ENCODE results near the gene HHATL. TPM values are rescaled to one million over a fixed set of nuclear protein-coding genes. Genes with fewer than 3 reads are reported as not detected.

Gene HHATL
- total RNA-seq, 1 experiment from 2014 or later, result 0.92 TPM

DNA sequence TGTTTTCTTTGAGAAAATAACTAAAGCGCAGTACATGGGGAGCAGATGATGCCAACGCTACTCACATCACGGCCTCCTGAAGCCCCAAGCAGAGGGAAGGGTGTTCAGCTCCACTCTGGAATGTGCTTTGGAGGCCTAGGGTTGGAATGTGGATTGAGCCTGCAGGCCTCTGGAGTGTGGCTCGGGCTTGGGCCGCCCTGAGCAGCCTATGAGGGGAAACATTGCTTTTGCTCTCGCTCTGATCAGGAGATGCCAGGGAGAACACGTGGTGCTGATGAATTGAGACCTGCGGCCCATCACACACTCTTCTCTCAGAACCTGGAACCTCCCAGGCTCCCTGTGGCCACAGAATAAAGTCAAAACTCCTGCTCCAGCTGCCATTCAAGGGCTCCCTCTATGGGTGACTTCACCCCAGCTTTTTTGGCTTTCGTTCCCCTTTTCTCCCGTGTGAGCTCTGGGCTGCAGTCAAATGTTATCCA, 47.2 kb upstream of the HHATL start:
- ATAC-seq, result peak; percentile 87
- CTCF ChIA-PET, result interaction anchor here (0.6 to 2.2 kb wide), 43 partner anchors 8 to 520 kb away, joined by 3 to 32 read pairs (median 5); partner anchors contain the start of genes HHATL, NKTR, SEC22C and SS18L2
- TF ChIP-seq, protein P1, sequence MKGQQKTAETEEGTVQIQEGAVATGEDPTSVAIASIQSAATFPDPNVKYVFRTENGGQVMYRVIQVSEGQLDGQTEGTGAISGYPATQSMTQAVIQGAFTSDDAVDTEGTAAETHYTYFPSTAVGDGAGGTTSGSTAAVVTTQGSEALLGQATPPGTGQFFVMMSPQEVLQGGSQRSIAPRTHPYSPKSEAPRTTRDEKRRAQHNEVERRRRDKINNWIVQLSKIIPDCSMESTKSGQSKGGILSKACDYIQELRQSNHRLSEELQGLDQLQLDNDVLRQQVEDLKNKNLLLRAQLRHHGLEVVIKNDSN (CRISPR knock-in tag; IDR thresholded peaks at IDR 0.05), result 0 out of 2 replicates have a peak, but pooled peaks have one; percentile 33
- TF ChIP-seq, protein P2, sequence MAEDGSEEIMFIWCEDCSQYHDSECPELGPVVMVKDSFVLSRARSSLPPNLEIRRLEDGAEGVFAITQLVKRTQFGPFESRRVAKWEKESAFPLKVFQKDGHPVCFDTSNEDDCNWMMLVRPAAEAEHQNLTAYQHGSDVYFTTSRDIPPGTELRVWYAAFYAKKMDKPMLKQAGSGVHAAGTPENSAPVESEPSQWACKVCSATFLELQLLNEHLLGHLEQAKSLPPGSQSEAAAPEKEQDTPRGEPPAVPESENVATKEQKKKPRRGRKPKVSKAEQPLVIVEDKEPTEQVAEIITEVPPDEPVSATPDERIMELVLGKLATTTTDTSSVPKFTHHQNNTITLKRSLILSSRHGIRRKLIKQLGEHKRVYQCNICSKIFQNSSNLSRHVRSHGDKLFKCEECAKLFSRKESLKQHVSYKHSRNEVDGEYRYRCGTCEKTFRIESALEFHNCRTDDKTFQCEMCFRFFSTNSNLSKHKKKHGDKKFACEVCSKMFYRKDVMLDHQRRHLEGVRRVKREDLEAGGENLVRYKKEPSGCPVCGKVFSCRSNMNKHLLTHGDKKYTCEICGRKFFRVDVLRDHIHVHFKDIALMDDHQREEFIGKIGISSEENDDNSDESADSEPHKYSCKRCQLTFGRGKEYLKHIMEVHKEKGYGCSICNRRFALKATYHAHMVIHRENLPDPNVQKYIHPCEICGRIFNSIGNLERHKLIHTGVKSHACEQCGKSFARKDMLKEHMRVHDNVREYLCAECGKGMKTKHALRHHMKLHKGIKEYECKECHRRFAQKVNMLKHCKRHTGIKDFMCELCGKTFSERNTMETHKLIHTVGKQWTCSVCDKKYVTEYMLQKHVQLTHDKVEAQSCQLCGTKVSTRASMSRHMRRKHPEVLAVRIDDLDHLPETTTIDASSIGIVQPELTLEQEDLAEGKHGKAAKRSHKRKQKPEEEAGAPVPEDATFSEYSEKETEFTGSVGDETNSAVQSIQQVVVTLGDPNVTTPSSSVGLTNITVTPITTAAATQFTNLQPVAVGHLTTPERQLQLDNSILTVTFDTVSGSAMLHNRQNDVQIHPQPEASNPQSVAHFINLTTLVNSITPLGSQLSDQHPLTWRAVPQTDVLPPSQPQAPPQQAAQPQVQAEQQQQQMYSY (CRISPR knock-in tag; IDR thresholded peaks at IDR 0.05), result no peak
- TF ChIP-seq TEAD4 (CRISPR knock-in tag; IDR thresholded peaks at IDR 0.05), result no peak
- TF ChIP-seq ZNF396 (CRISPR knock-in tag; IDR thresholded peaks at IDR 0.05; ENCODE audit: borderline replicate concordance), result no peak
- TF ChIP-seq, protein P3, sequence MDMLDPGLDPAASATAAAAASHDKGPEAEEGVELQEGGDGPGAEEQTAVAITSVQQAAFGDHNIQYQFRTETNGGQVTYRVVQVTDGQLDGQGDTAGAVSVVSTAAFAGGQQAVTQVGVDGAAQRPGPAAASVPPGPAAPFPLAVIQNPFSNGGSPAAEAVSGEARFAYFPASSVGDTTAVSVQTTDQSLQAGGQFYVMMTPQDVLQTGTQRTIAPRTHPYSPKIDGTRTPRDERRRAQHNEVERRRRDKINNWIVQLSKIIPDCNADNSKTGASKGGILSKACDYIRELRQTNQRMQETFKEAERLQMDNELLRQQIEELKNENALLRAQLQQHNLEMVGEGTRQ (CRISPR knock-in tag; IDR thresholded peaks at IDR 0.05), result peak; percentile 46; the same call in 1 of the 2 replicates
- TF ChIP-seq, protein P4, sequence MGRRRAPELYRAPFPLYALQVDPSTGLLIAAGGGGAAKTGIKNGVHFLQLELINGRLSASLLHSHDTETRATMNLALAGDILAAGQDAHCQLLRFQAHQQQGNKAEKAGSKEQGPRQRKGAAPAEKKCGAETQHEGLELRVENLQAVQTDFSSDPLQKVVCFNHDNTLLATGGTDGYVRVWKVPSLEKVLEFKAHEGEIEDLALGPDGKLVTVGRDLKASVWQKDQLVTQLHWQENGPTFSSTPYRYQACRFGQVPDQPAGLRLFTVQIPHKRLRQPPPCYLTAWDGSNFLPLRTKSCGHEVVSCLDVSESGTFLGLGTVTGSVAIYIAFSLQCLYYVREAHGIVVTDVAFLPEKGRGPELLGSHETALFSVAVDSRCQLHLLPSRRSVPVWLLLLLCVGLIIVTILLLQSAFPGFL (CRISPR knock-in tag; IDR thresholded peaks at IDR 0.05; ENCODE audit: borderline replicate concordance), result no peak
- TF ChIP-seq, protein P5, sequence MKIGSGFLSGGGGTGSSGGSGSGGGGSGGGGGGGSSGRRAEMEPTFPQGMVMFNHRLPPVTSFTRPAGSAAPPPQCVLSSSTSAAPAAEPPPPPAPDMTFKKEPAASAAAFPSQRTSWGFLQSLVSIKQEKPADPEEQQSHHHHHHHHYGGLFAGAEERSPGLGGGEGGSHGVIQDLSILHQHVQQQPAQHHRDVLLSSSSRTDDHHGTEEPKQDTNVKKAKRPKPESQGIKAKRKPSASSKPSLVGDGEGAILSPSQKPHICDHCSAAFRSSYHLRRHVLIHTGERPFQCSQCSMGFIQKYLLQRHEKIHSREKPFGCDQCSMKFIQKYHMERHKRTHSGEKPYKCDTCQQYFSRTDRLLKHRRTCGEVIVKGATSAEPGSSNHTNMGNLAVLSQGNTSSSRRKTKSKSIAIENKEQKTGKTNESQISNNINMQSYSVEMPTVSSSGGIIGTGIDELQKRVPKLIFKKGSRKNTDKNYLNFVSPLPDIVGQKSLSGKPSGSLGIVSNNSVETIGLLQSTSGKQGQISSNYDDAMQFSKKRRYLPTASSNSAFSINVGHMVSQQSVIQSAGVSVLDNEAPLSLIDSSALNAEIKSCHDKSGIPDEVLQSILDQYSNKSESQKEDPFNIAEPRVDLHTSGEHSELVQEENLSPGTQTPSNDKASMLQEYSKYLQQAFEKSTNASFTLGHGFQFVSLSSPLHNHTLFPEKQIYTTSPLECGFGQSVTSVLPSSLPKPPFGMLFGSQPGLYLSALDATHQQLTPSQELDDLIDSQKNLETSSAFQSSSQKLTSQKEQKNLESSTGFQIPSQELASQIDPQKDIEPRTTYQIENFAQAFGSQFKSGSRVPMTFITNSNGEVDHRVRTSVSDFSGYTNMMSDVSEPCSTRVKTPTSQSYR (CRISPR knock-in tag; IDR thresholded peaks at IDR 0.05), result no peak
- TF ChIP-seq MYBL2 (CRISPR knock-in tag; IDR thresholded peaks at IDR 0.05), result no peak
- no peak for TF ChIP-seq SMAD4 (CRISPR knock-in tag; IDR thresholded peaks at IDR 0.05)
- no peak for TF ChIP-seq ATF1 (CRISPR knock-in tag; IDR thresholded peaks at IDR 0.05)
- no peak for TF ChIP-seq KAT7 (CRISPR knock-in tag; IDR thresholded peaks at IDR 0.05; ENCODE audit: borderline replicate concordance)
- TF ChIP-seq, protein P6, sequence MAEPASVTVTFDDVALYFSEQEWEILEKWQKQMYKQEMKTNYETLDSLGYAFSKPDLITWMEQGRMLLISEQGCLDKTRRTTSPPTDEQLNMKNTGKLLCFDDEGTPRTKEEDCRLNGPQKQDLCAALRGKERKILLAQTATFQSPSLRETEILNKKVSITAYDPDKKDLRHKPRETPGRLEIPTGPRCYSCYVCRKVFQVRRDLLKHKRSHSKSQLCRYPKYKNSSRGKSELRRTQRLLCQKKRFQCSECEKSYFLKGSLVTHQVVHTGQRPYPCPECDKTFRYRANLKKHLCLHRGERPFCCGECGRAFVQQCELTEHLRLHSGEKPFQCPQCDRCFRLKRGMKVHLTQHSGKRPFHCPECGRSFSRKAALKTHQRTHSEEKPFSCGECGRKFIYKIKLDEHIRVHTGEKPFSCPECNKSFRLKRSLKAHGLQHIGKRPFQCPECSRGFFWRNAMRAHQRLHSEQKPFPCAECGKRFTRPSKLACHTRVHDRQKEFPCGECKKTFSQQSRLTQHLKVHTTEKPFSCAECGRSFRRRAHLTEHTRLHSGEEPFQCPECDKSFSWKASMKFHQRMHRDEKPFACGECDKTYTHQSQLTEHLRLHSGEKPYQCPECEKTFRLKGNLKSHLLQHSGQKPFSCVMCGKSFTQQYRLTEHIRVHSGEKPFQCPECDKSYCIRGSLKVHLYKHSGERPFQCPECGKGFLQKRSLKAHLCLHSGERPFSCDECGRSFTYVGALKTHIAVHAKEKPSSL (CRISPR knock-in tag; conservative IDR thresholded peaks at IDR 0.05), result no peak
- TF ChIP-seq NR3C1 (CRISPR knock-in tag; conservative IDR thresholded peaks at IDR 0.05; ENCODE audit: low read depth), result no peak
- no peak for TF ChIP-seq FOXJ3 (CRISPR knock-in tag; IDR thresholded peaks at IDR 0.05; ENCODE audit: borderline replicate concordance)
- TF ChIP-seq ZNF263 (CRISPR knock-in tag; IDR thresholded peaks at IDR 0.05; ENCODE audit: low read depth), result no peak
- no peak for TF ChIP-seq GTF2I (CRISPR knock-in tag; conservative IDR thresholded peaks at IDR 0.05)
- TF ChIP-seq NFYB (CRISPR knock-in tag; conservative IDR thresholded peaks at IDR 0.05; ENCODE audit: low read depth), result no peak
- TF ChIP-seq ZNF121 (CRISPR knock-in tag; IDR thresholded peaks at IDR 0.05), result no peak
- no peak for TF ChIP-seq SMAD3 (CRISPR knock-in tag; IDR thresholded peaks at IDR 0.05; ENCODE audit: borderline replicate concordance)
- TF ChIP-seq, protein P7, sequence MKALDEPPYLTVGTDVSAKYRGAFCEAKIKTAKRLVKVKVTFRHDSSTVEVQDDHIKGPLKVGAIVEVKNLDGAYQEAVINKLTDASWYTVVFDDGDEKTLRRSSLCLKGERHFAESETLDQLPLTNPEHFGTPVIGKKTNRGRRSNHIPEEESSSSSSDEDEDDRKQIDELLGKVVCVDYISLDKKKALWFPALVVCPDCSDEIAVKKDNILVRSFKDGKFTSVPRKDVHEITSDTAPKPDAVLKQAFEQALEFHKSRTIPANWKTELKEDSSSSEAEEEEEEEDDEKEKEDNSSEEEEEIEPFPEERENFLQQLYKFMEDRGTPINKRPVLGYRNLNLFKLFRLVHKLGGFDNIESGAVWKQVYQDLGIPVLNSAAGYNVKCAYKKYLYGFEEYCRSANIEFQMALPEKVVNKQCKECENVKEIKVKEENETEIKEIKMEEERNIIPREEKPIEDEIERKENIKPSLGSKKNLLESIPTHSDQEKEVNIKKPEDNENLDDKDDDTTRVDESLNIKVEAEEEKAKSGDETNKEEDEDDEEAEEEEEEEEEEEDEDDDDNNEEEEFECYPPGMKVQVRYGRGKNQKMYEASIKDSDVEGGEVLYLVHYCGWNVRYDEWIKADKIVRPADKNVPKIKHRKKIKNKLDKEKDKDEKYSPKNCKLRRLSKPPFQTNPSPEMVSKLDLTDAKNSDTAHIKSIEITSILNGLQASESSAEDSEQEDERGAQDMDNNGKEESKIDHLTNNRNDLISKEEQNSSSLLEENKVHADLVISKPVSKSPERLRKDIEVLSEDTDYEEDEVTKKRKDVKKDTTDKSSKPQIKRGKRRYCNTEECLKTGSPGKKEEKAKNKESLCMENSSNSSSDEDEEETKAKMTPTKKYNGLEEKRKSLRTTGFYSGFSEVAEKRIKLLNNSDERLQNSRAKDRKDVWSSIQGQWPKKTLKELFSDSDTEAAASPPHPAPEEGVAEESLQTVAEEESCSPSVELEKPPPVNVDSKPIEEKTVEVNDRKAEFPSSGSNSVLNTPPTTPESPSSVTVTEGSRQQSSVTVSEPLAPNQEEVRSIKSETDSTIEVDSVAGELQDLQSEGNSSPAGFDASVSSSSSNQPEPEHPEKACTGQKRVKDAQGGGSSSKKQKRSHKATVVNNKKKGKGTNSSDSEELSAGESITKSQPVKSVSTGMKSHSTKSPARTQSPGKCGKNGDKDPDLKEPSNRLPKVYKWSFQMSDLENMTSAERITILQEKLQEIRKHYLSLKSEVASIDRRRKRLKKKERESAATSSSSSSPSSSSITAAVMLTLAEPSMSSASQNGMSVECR (CRISPR knock-in tag; IDR thresholded peaks at IDR 0.05; ENCODE audit: borderline replicate concordance), result no peak
- no peak for TF ChIP-seq ELF4 (CRISPR knock-in tag; IDR thresholded peaks at IDR 0.05; ENCODE audit: low read depth)

More for the DNA sequence above, 47.2 kb upstream of the HHATL start:
- no peaks in the 10 kb centered on the region for H3K9me3 Mint-ChIP-seq
- POLR2A ChIA-PET, result interaction anchor here (0.8 to 1.4 kb wide), 3 partner anchors 55 to 102 kb away, joined by 3 read pairs; no protein-coding TSS in a partner anchor
- DNase-seq (ENCODE audit: low spot score), result peak; percentile 42
- H3K27ac Mint-ChIP-seq, result peak overlapping the region; percentile 65; the same call in 1 of the 2 replicates
- H3K27me3 Mint-ChIP-seq (ENCODE audit: low read depth), result no peaks in the 10 kb centered on the region; the same call in 1 of the 2 replicates
- peaks cover 22% of the 10 kb centered on the region for H3K4me1 Mint-ChIP-seq
- no peak overlapping the region for H3K4me3 Mint-ChIP-seq
- H3K36me3 Mint-ChIP-seq, result no peaks in the 10 kb centered on the region
